ENCODE measurements around the gene FASN.

The FASN gene

GRCh38 chr17:82030470-82031302, 67.3 kb downstream of the FASN start:
- in situ Hi-C loops (cut with MboI; ENCODE audit: low sequenced_read_pairs), result no loop called here

- in situ Hi-C loops (cut with MboI; ENCODE audit: low sequenced_read_pairs), result no loop called here
Observed at GRCh38 chr17:82029990-82030469, 68.0 kb downstream of the FASN start.

- in situ Hi-C loops (cut with MboI; ENCODE audit: low sequenced_read_pairs), result no loop called here
Observed at GRCh38 chr17:82029391-82029790, 68.6 kb downstream of the FASN start.

DNA sequence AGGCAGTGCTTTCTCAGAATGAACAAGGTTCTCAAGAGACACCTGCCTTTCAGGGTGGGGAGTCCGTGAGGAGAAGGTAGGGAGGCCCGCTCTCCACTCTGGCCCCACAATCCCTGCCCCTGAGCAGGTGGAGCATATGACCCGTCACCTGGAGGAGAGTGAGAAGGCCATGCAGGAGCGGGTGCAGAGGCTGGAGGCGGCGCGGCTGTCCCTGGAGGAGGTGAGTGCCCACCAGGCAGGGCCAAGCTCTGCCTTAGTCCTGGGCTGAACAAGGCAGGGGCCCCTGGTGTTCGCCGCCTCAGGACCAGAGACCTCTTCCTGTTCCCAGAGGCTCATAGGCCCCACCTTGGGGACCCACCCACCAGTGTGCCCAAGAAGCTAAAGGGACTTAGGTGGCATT, 69.1 kb downstream of the FASN start:
- in situ Hi-C loops (cut with MboI; ENCODE audit: low sequenced_read_pairs), result no loop called here

Data from hTERT RPE-1 (cell line).